ENCODE measurements around the gene RHOA. TPM values are rescaled to one million over a fixed set of nuclear protein-coding genes. Genes with fewer than 3 reads are reported as not detected.
A peak's percentile ranks its signal among the peaks of the same experiment; 100 is the strongest.

Gene RHOA
- total and polyA plus RNA-seq, 2 of the 8 experiments (the other 6 are each of a cell fraction or from before 2014, with no cell fraction given): 176 to 397 TPM

DNA sequence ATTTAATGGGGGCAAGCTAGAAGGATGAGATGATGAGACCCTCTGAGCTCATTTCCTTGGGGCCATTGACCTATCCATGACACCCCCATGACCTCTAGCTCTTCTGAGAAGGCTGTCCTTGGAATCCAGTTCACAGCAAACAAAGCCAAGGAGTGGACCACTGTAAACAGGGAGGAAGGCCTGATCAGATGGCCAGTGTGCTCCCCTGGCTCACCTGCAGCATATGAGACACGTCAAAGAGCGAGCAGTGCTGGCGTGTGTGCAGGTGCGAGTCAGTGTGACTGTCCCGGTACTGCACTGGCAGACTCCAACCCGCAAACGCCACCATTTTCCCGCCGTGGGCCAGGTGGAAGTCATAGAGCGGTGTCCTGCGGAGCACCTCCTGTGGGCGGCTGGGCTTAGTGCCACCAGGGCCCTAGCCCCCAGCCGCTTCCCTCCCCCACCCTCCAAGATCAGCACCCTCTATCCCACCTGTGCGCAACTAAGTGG lies 10.2 kb upstream of the RHOA start:
- H3K4ac ChIP-seq (replicated peaks; ENCODE audit: insufficient read length, low read depth, low read length): peak overlapping the region; percentile 40
- peaks cover 0 to 2% of the 10 kb centered on the region in 2 experiments for H4K20me1 ChIP-seq (replicated peaks in 1 of 2; ENCODE audit: control insufficient read depth in 1 of 2, insufficient read depth in 2 of 2, low read length in 2 of 2)
- FAIRE-seq: no peak
- no peak overlapping the region for H3K56ac ChIP-seq (replicated peaks; ENCODE audit: insufficient read length, low read depth, low read length)
- H2BK12ac ChIP-seq (ENCODE audit: low read depth, low read length): peak overlapping the region; percentile 20; the same call in 1 of the 2 replicates
- WGBS, 2 experiments (ENCODE audit: extremely low coverage in 1 of 2, insufficient coverage in 1 of 2, insufficient read length in 1 of 2, insufficient replicate concordance in 2 of 2, low coverage in 1 of 2, low lambda C conversion rate in 2 of 2, missing lambda C conversion rate in 1 of 2): 4% methylated on average over 12 of the region's 14 CpGs; no CpG with 5 or more reads in 1 of the 2 experiments
- H4K8ac ChIP-seq (ENCODE audit: extremely low read depth, insufficient read depth, low read length): peak overlapping the region; percentile 85; the same call in 1 of the 2 replicates
- no peak overlapping the region for H2BK120ac ChIP-seq (replicated peaks; ENCODE audit: low read depth, low read length)
- peak overlapping the region; percentile 24; the same call in 1 of the 2 replicates for H2AFZ ChIP-seq (ENCODE audit: low read length)
- H2AK5ac ChIP-seq (ENCODE audit: low read depth, low read length): 0 out of 2 replicates have a peak overlapping the region, but pooled peaks have one; percentile 43
- peaks cover 0 to 7% of the 10 kb centered on the region in 2 experiments; a peak in 1 of 4 replicates for H3K79me2 ChIP-seq (ENCODE audit: control insufficient read depth in 1 of 2, insufficient read depth in 2 of 2, low read length in 2 of 2)
- CTCF ChIA-PET (ENCODE audit: partially characterized antibody): interaction anchor here (0.6 to 2.3 kb wide), 9 partner anchors 8 to 83 kb away, joined by 3 to 11 read pairs (median 4); partner anchors contain the start of gene USP4
- TF ChIP-seq ATF2 (IDR thresholded peaks at IDR 0.05; ENCODE audit: low read length): 0 out of 2 replicates have a peak, but pooled peaks have one; percentile 6
- TF ChIP-seq, protein P1, sequence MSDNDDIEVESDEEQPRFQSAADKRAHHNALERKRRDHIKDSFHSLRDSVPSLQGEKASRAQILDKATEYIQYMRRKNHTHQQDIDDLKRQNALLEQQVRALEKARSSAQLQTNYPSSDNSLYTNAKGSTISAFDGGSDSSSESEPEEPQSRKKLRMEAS (IDR thresholded peaks at IDR 0.05): no peak
- peak; percentile 34; the same call in 1 of the 2 replicates for TF ChIP-seq POLR2AphosphoS5 (IDR thresholded peaks at IDR 0.05; ENCODE audit: low read depth, low read length)
- TF ChIP-seq, protein P2, sequence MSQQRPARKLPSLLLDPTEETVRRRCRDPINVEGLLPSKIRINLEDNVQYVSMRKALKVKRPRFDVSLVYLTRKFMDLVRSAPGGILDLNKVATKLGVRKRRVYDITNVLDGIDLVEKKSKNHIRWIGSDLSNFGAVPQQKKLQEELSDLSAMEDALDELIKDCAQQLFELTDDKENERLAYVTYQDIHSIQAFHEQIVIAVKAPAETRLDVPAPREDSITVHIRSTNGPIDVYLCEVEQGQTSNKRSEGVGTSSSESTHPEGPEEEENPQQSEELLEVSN (IDR thresholded peaks at IDR 0.05): 0 out of 2 replicates have a peak, but pooled peaks have one; percentile 14
- no peak for TF ChIP-seq SAP30 (IDR thresholded peaks at IDR 0.05; ENCODE audit: insufficient read depth, insufficient replicate concordance, low read length)
- peak; percentile 28; the same call in 1 of the 2 replicates for TF ChIP-seq YY1 (IDR thresholded peaks at IDR 0.05; ENCODE audit: low read depth, low read length)
- peak; percentile 70 for TF ChIP-seq PHF8 (conservative IDR thresholded peaks at IDR 0.05; ENCODE audit: low read depth, low read length)
- H2BK15ac ChIP-seq (ENCODE audit: low read length): 0 out of 2 replicates have a peak overlapping the region, but pooled peaks have one; percentile 89
- POLR2A ChIA-PET (ENCODE audit: partially characterized antibody): interaction anchor here (1.0 to 5.9 kb wide), 13 partner anchors 9 to 145 kb away, joined by 3 to 57 read pairs (median 4); partner anchors contain the start of genes C3orf62, DAG1, RHOA and TCTA
- peak overlapping the region; percentile 60 for H3K27ac ChIP-seq (ENCODE audit: low read depth, low read length)
- peak overlapping the region; percentile 87 to 93 (median 90) for H3K9ac ChIP-seq (replicated peaks in 1 of 4; ENCODE audit: extremely low read depth in 1 of 4, low read depth in 3 of 4, low read length in 3 of 4)
- H4K5ac ChIP-seq (ENCODE audit: insufficient read length, low read depth, low read length): peak overlapping the region; percentile 75
- H3K18ac ChIP-seq (ENCODE audit: extremely low read depth, low read length): peak overlapping the region; percentile 91
- peak overlapping the region; percentile 97 for H4K91ac ChIP-seq (replicated peaks; ENCODE audit: insufficient read length, low read length)
- no peak for DNase-seq (ENCODE audit: low read depth in 1 of 2, low spot score in 2 of 2)
- H3K4me3 ChIP-seq (ENCODE audit: extremely low read depth in 1 of 4, insufficient read depth in 2 of 4, low read depth in 3 of 4, low read length in 4 of 4): peak overlapping the region; percentile 52 to 94 (median 84)
- no peak overlapping the region for H2BK20ac ChIP-seq (ENCODE audit: low read length)
- H2BK5ac ChIP-seq (ENCODE audit: low read depth, low read length): peak overlapping the region; percentile 73; the same call in 1 of the 2 replicates
- H3K23ac ChIP-seq (ENCODE audit: insufficient read length): no peak overlapping the region
- H3K36me3 ChIP-seq (ENCODE audit: control insufficient read depth in 2 of 4, insufficient read depth in 4 of 4, low read length in 3 of 4): peaks cover 0 to 5% (median 2%) of the 10 kb centered on the region in 4 experiments; a peak in 3 of 8 replicates
- H3K14ac ChIP-seq (ENCODE audit: insufficient read length): no peak overlapping the region
- H3K79me1 ChIP-seq (ENCODE audit: low read depth, low read length): peaks cover 4% of the 10 kb centered on the region; the same call in 1 of the 2 replicates
- 0 out of 7 replicates have a peak, but pooled peaks cover 0 to 1% (median 0%) of the 10 kb centered on the region in 4 experiments for H3K27me3 ChIP-seq (replicated peaks in 1 of 4; ENCODE audit: control insufficient read depth in 3 of 4, extremely low read depth in 1 of 4, insufficient read depth in 3 of 4, low read length in 3 of 4)
- peaks cover 12% of the 10 kb centered on the region for H3K23me2 ChIP-seq (ENCODE audit: low read depth, low read length)
- H3K9me3 ChIP-seq (ENCODE audit: insufficient read depth in 2 of 2, low read depth in 1 of 2, low read length in 1 of 2): no peaks in the 10 kb centered on the region
- peak overlapping the region; percentile 71 to 94 for H3K4me2 ChIP-seq (ENCODE audit: insufficient read depth in 1 of 2, low read depth in 2 of 2, low read length in 2 of 2)
- peaks cover 6 to 12% (median 8%) of the 10 kb centered on the region in 4 experiments for H3K4me1 ChIP-seq (replicated peaks in 1 of 4; ENCODE audit: control insufficient read depth in 3 of 4, insufficient read depth in 4 of 4, low read length in 3 of 4)
